RWPE2 (cell line): ENCODE data around the gene COL4A2.
"Not testable (repeated sequence)": the region's sequence is repeated elsewhere in the genome, so short reads cannot be mapped to it uniquely, and the experiment has no call there.

ENCODE experiments used
- ATAC-seq: fragments of 200-7000 bp; cut with Tn5 transposase; 3 replicates; pipeline ENCODE4 v1.9.1; 2021; ENCODE audit warnings: low read depth
- DNase-seq: peaks from one replicate; pipeline ENCODE4 v3.0.0-alpha.2; 2020; ENCODE audit warnings: low spot score
- H3K27ac ChIP-seq: fragments of 450-650 bp; 2 replicates; pipeline ENCODE4 v1.5.1; 2017; ENCODE audit warnings: mild to moderate bottlenecking; ENCODE audit not compliant: poor library complexity, severe bottlenecking
- H3K27me3 ChIP-seq: fragments of 250-450 bp; sonication (Bioruptor Pico); 2 replicates; pipeline ENCODE4 v1.5.1; 2021; ENCODE audit warnings: mild to moderate bottlenecking, moderate library complexity; ENCODE audit not compliant: insufficient read depth, poor library complexity, severe bottlenecking
- H3K36me3 ChIP-seq: fragments of 250-450 bp; sonication (Bioruptor Pico); 2 replicates; pipeline ENCODE4 v1.5.1; 2020; ENCODE audit warnings: low read depth, mild to moderate bottlenecking, moderate library complexity
- H3K4me1 ChIP-seq: fragments of 250-450 bp; sonication (Bioruptor Pico); 2 replicates; pipeline ENCODE4 v1.5.1; 2021; ENCODE audit warnings: mild to moderate bottlenecking, moderate library complexity; ENCODE audit not compliant: insufficient read depth, poor library complexity, severe bottlenecking
- H3K4me3 ChIP-seq: fragments of 250-450 bp; sonication (Bioruptor Pico); 2 replicates; pipeline ENCODE4 v1.5.1; 2021; ENCODE audit warnings: mild to moderate bottlenecking, moderate library complexity; ENCODE audit not compliant: severe bottlenecking
- H3K9me3 ChIP-seq: fragments of 250-450 bp; sonication (Bioruptor Pico); 2 replicates; pipeline ENCODE4 v1.5.1; 2021; ENCODE audit warnings: mild to moderate bottlenecking, moderate library complexity; ENCODE audit not compliant: severe bottlenecking
- TF ChIP-seq, protein P1 (sequence below): fragments of 450-650 bp; IDR thresholded peaks from one replicate; pipeline ENCODE4 v1.5.1; 2017; ENCODE audit warnings: mild to moderate bottlenecking, moderate library complexity; ENCODE audit not compliant: poor library complexity, severe bottlenecking

The COL4A2 gene

DNA sequence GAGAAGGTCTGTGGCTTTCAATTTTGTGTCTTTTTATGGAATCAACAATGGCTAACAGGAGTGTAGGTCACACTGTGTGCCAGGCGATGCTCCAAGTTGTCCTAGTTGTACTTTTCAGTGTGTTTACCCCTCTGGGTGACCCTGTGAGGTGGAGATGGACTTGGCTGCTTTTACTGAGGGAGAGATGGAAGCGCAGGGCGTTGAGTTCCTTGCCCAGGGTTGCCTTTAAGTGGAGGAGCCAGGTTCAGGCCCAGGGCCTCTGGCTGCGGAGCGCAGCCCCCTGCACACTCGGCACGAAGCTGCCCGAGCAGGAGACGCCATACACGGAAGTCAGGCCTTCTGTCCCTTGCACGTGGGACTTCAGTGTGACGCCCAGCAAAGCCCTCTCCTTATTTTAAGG, 141.6 kb downstream of the COL4A2 start:
- no peak for ATAC-seq
- H3K27ac ChIP-seq = peak overlapping the region; percentile 95
- H3K27me3 ChIP-seq = no peaks in the 10 kb centered on the region
- H3K36me3 ChIP-seq = peaks cover 63% of the 10 kb centered on the region
- no peak for DNase-seq
- H3K9me3 ChIP-seq = no peaks in the 10 kb centered on the region
- no peak overlapping the region for H3K4me3 ChIP-seq
- TF ChIP-seq, protein P1, sequence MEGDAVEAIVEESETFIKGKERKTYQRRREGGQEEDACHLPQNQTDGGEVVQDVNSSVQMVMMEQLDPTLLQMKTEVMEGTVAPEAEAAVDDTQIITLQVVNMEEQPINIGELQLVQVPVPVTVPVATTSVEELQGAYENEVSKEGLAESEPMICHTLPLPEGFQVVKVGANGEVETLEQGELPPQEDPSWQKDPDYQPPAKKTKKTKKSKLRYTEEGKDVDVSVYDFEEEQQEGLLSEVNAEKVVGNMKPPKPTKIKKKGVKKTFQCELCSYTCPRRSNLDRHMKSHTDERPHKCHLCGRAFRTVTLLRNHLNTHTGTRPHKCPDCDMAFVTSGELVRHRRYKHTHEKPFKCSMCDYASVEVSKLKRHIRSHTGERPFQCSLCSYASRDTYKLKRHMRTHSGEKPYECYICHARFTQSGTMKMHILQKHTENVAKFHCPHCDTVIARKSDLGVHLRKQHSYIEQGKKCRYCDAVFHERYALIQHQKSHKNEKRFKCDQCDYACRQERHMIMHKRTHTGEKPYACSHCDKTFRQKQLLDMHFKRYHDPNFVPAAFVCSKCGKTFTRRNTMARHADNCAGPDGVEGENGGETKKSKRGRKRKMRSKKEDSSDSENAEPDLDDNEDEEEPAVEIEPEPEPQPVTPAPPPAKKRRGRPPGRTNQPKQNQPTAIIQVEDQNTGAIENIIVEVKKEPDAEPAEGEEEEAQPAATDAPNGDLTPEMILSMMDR = no peak
- peaks cover 48% of the 10 kb centered on the region for H3K4me1 ChIP-seq

DNA sequence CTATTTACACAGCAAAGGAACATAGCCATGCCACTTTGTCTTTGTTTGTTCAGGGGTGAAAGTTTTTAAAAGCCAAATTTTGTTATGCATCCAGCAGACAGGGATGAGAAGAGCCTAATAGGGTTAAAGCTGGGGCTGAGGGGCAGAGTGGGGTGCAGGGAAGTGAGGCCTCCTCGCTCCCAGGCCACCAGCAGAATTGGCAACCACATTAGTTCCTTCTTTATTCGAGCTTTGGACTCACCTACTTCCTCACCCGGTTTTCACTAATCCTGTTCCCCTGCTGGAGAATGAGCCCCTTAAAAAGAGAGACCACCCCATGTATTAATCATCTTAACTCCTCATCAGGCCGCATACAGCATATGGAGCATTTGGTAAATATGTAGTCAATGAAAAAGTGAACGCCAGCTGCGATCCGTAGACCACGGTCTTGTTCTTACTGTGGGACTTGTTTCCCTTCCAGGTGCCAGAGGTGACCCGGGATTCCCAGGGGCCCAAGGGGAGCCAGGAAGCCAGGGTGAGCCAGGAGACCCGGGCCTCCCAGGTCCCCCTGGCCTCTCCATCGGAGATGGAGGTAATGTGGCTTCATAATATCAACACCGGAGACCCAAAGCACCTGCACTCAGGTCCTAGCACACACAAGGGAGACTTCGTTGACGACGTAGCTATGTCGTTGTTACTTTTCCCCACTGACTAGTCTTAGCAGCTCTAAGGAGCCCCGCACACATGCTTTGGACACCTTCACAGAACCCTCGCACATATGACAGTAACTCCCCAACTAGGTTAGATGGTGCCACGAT, 142.3 kb downstream of the COL4A2 start:
- Histone ChIP-seq H3K4me3 (no peak overlapping the region), H3K27me3 (no peaks in the 10 kb centered on the region), H3K9me3 (no peaks in the 10 kb centered on the region), H3K27ac (peak overlapping the region; percentile 95), H3K4me1 (peaks cover 40% of the 10 kb centered on the region), H3K36me3 (peaks cover 67% of the 10 kb centered on the region)
- ATAC-seq = no peak
- TF ChIP-seq, protein P1 = no peak
- no peak for DNase-seq

DNA sequence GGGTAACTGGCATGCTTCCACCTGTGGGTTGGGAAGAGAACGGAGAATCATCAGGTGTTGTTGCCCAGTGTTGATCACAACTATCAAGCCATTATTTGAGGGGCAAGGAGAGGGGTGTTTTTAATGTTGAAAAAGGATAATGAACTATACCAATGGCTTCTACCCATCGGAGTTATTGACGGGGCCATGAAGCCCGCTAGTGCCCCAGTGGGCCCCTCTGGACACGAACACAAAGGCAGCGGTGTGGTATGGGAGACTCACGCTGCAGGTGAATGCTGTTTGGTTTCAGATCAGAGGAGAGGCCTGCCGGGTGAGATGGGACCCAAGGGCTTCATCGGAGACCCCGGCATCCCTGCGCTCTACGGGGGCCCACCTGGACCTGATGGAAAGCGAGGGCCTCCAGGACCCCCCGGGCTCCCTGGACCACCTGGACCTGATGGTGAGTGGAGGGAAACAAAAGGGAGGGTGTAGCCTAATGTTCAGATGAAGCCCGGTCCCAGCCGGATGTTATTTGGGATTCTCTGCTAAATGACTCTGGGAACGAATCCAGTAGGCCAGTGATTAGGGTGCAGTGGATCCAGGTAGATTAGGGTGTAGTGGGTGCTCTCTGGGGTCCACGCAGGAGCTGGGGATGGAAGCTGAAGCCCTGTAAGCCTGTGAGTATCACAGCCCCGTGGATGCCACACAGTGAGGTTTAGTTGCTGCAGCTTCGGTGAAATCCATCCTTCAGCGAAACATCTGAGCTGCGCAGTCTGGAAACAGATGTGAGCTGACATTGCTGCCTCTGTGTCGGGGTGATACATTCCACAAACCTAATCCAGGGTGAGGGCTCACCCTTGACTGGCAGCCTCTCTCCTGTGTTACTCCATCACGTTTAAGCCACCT, 143.2 kb downstream of the COL4A2 start:
- Histone ChIP-seq H3K4me3 (no peak overlapping the region), H3K27ac (peak overlapping the region; percentile 95), H3K9me3 (no peaks in the 10 kb centered on the region), H3K4me1 (peaks cover 34% of the 10 kb centered on the region), H3K36me3 (peaks cover 62% of the 10 kb centered on the region), H3K27me3 (no peaks in the 10 kb centered on the region)
- no peak for DNase-seq
- ATAC-seq = no peak
- TF ChIP-seq, protein P1 = no peak

DNA sequence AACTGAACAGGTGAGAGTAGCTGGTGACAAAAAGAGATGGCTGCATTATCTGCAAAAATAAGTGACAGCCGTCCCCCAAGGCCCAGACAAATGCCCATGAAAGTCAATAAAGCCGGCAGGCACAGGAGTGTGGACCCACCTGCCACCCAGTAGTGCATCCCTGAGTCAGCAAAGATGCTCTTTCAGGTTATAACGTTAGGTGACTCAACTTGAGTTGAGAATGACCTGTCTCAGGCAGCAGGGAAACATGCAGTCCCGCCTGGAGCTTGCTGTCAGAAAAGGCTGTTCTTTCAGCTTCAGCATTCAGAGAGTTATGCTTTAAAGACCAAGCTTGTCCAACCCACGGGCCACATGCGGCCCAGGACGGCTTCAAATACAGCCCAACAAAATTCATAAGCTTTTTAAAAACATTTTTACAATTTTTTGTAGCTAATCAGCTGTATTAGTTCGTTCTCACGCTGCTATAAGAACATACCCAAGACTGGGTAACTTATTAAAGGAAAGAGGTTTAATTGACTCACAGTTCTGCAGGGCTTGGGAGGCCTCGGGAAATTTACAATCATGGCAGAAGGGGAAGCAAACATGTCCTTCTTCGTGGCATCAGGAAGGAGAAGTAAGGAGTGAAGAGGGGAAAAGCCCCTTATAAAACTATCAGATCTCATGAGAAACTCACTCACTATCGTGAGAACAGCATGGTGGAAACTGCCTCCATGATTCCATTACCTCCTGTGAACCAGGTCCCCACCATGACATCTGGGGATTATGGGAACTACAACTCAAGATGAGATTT, 144.1 kb downstream of the COL4A2 start:
- peaks cover 25% of the 10 kb centered on the region for H3K4me1 ChIP-seq
- no peak overlapping the region for H3K4me3 ChIP-seq
- H3K27me3 ChIP-seq = no peaks in the 10 kb centered on the region
- ATAC-seq = no peak
- TF ChIP-seq, protein P1 = no peak
- no peak for DNase-seq
- peaks cover 64% of the 10 kb centered on the region for H3K36me3 ChIP-seq
- no peaks in the 10 kb centered on the region for H3K9me3 ChIP-seq
- H3K27ac ChIP-seq = peak overlapping the region; percentile 95

DNA sequence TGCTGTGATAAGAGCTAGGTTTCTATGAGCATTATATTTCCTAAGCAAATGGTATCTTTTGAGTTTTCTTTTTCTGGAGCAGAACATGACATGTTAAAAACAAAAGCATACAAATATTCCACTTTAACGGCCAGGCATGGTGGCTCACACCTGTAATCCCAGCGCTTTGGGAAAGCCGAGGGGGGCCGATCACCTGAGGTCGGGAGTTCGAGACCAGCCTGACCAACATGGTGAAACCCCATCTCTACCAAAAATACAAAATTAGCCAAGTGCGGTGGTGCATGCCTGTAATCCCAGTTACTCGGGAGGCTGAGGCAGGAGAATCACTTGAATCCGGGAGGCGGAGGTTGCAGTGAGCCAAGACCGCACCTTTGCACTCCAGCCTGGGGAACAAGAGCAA, 146.0 kb downstream of the COL4A2 start:
- peaks cover 58% of the 10 kb centered on the region for H3K36me3 ChIP-seq
- H3K27me3 ChIP-seq, H3K9me3 ChIP-seq, ATAC-seq, H3K4me3 ChIP-seq, DNase-seq, H3K4me1 ChIP-seq, H3K27ac ChIP-seq: not testable (repeated sequence)
